A172 (cell line): ENCODE data around the gene VWDE. TPM values are rescaled to one million over a fixed set of nuclear protein-coding genes. Genes with fewer than 3 reads are reported as not detected.

Experiments
- DNase-seq: peaks from one replicate; pipeline ENCODE4 v3.0.0-alpha.2; 2015; ENCODE audit warnings: low spot score
- total RNA-seq: library from RNA; depleted of rRNA; stranded (reverse); fragments of >200 nt; shearing (Covaris generic); gene quantifications from 2 replicates; pipeline ENCODE4 v1.2.3, GENCODE V29; 2014

The VWDE gene
- total RNA-seq, 1 experiment from 2014 or later, result not detected

DNA sequence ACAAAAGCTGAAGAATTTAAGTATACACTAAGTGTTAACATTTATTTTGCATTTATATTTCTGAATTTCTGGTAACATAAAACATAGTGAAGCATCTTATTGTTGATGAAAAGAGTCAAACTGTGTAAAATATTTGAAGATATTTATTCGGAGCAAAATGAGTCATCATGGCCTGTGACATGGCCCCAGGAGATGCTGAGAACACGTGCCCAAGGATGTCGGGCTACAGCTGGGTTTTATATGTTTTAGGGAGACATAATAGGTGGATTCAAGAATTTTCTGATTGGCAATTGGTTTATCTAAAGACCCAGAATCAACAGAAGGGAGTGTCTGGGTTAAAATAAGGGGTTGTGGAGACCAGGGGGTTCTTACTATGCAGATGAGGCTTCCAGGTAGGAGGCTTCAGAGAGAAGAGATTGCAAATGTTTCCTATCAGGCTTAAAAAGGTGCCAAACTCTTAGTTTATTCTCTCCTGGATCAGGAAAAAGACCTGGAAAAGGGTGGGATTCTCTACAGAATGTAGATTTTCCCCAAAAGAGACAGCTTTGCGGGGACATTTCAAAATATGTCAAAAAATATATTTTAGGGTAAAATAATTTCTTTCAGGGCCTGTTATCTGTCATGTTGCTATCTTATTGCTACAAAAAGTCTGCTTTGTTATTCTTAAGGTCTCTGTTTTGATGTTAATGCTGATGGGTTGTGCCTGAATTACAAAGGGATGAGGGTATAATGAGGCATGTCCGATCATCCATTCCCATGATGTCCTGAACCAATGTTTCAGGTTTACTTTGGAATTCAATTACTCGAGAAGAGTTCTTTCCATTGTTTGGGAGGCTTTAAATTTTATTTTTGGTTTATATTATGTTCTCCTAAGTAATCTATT, 74.5 kb downstream of the VWDE start:
- DNase-seq, result no peak

DNA sequence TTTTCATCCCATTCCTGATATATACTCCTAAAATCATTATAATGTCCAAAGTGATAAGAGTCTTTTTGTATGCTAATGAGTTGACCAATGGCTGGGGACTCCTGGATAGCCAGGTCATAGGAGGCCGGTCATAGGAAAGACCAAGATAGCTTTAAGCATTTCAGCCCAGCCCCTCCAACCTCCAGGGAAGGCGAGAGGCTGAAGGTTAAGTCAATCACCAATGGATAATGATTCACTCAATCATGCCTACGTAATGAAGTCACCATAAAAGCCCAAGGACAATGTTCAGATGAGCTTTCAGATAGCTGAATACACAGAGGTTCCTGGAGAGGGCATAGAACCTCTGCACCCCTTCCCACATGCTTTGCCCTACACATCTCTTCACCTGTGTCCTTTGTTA, 75.7 kb downstream of the VWDE start:
- DNase-seq, result no peak

- no peak for DNase-seq
Measured at GRCh38 chr7:12325646-12326045, 78.0 kb downstream of the VWDE start.

DNA sequence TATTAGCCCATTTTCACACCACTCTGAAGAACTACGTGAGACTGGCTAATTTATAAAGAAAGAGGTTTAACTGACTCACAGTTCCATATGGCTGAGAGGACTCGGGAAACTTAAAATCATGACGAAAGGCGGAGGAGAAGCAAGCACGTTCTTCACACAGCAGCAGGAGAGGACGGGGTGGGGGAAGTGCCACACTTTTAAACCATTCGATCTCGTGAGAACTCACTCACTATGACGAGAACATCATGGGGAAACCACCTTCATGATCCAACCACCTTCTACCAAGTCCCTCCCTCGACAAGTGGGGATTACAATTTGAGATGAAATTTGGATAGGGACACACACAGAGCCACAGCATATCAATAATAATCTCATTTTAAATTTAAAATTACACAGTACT, 80.2 kb downstream of the VWDE start:
- DNase-seq, result peak; percentile 22

GRCh38 chr7:12322903-12323300, 80.8 kb downstream of the VWDE start:
- peak; percentile 11 for DNase-seq

DNA sequence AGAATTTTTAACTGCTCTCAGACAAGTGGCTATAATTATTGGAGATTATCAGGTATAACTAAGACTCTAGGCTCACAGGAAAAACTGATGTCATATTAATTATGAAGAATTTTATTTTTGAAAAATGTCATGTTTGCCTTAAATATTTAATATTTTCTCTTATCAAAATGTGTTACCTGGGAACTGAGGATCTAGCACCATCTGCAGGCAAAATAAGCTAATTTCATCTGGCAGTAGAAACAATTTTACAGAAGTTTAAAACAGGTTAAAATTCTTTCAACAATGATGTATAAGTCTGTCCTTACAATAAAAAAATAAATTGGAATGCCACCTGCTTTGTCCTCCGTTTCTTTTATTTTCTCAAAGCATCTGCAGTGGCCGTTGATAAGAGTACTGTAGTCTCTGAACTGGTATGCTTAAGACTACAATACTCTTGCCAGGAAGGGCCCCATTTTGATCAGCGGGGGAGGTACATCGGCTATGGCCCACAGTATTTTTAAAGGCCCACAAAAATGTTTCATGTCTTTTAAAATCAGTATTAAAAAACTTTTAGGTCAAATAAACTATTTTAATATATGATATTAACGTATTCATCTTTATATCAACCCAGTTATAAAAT, 81.3 kb downstream of the VWDE start:
- peak; percentile 26 for DNase-seq

GRCh38 chr7:12320987-12321647, 82.5 kb downstream of the VWDE start:
- no peak for DNase-seq

- no peak for DNase-seq
Measured at GRCh38 chr7:12320241-12320986, 83.3 kb downstream of the VWDE start.

- no peak for DNase-seq
Measured at GRCh38 chr7:12317675-12318074, 86.0 kb downstream of the VWDE start.

- DNase-seq, result no peak
Measured at GRCh38 chr7:12316925-12317324, 86.7 kb downstream of the VWDE start.

DNA sequence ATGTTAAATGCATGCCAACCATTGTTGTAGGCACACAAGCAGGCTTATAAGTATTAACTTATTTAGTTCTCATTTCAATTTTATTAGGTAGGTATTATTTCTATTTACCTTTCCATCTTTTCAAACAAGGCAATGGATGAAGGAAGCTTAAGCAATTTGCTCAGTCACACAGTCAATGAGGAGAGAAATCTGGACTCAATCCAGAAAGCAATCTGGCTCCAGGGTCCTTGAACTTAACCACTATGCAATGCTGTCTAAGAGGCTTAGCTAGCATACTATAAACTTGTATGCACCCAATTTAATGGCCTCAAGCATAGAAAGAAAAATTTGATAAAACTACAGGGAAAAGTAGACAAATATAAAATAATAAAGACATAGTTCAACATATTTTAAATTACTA, 88.6 kb downstream of the VWDE start:
- DNase-seq, result no peak

DNA sequence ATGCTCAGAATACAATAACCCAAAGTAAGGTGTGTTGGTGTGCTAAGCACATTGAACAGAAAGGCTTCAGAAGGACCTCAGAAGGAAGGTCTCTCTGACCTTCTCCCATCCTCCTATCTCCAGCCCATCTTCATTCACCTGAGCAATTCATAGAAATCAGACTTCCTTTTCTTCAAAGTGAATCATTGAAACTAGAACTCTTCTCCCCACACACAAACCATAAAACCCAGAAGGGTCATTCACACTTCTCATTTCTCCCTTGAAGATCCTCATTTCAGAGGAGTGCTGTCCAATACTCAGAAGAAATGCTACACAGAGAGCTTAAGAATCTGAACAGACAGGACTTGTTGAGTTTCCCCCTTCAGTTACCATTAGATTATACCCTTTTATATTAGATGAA, 89.5 kb downstream of the VWDE start:
- no peak for DNase-seq

- DNase-seq, result no peak
Measured at GRCh38 chr7:12305502-12305901, 98.2 kb downstream of the VWDE start.

DNA sequence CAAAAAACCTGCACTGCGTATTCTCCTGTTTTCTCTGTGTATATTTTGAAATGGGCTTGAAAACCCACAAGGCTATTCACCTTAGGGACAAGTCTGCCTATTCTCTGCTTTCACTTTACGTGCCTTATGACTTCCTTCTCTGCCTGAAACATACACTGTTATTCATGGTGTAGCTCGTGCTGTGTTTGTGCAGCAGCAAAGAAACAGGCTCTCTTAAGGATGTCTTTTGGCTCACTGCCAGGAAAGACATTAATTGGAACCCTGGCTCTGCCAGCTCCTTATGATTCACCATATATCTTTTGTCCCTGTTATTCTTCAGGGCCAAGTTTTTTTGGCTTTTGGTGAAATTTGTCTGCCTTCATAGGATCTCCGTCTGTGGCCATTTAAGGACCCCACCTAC, 100.2 kb downstream of the VWDE start:
- DNase-seq, result peak; percentile 15

GRCh38 chr7:12303062-12303461, 100.6 kb downstream of the VWDE start:
- DNase-seq, result no peak

DNA sequence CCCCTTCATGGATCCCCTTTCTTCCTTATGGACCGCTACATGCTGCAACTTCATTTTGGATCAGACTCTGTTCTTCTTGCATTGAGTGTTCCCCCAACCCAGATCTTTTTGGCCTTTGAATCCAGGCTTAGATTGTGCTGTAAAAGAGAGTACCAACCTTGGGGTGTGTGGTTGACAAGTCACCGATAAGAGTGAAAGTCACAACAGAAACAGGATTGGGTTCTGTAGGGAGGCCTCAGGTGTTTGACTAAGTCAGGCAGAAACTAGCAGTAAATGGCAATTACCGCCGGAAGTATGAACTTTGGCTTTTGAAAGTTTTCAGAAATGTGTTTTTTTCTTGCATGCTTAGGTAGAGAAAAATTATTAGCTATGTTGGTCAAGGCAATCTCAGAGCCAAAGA, 103.2 kb downstream of the VWDE start:
- no peak for DNase-seq

DNA sequence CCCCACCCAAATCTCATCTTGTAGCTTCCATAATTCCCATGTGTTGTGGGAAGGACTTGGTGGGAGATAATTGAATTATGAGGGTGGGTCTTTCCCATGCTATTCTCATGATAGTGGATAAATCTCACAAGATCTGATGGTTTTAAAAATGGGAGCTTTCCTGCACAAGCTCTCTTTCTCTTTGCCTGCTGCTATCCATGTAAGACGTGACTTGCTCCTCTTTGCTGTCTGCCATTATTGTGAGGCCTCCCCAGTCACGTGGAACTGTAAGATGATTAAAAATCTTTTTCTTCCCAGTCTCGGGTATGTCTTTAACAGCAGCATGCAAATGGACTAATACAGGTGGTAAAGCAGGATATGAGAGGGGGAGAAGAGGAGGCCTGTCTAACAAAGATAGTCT, 104.3 kb downstream of the VWDE start:
- no peak for DNase-seq

DNA sequence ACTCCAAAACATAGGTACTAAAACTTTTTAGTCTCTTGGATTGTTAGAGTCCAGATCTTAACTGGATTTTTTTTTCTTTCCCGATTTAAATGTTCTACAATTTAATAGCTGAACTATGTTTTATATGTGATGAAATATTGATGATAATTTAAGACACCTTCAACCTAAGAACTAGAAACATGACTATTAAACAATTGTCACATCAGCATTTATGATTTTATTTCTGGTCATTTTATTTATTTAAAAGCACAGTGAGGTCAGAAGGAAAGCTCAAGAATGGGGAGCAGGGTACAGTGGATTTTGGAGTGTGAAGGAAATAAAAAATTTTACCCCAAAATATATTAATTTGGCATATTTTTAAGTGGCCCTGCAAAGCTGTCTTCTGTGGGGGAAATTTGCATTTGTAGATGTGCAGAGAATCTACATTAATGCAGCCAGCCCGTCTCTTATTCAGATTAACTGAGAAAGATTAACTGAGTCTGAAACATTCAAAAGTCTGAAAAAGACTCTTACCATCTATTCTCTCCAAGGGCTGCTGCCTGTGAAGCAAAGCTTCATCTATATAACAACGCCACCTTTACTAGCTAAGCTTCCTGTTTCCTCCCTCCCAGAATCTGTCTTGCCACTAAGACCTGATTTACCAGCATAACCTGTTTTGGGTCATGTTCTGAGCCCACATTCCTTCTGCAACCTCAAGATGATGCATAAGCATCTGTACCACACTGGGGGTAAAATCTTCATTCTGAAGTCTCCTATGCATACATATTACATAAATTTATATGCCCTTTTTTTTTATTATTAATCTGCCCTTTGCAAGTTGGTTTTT, 106.2 kb downstream of the VWDE start:
- DNase-seq, result no peak

DNA sequence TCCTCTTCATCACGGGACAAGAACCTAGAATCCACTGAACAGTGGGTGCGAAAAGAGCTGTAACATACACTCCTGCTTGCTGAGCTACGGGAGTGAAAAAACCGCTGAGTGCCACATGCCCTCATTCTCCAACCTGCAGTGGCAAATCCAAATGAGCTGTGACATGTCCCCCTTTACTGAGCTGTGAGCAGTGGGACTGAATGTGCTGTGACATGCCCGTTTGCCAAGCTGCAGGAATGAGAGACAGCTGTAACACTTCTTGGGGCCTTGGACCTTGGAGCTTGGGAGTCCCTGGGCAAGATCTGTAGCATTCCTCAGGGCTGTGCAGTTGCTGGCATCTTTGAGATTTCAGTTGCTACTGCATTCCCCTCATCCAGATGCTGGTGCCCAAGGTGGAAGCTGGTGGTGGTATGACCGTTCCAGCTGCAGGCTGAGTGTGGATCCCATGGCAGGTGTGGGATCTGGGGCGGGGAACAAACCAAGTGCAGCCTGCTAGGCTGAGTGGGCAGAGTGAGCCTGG, 107.6 kb downstream of the VWDE start:
- DNase-seq, result no peak

DNA sequence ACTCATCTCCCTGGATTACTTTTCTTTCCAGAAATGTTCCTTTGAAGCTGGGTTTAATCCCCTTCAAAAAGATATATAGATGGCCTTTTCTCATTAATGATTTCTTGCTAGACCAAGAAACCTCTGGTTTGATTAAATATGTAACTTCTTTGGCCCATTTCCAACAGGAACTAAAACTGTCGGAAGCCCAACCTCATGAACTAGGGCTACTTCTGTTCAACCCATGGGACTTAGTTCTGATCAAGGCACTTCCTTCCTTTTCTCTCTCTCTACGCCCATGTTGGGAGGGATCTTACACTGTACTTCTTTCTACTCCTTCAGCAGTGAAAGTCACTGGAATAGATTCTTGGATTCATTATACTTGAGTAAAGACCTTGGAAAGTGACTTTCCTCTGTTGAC, 109.0 kb downstream of the VWDE start:
- DNase-seq, result no peak

DNA sequence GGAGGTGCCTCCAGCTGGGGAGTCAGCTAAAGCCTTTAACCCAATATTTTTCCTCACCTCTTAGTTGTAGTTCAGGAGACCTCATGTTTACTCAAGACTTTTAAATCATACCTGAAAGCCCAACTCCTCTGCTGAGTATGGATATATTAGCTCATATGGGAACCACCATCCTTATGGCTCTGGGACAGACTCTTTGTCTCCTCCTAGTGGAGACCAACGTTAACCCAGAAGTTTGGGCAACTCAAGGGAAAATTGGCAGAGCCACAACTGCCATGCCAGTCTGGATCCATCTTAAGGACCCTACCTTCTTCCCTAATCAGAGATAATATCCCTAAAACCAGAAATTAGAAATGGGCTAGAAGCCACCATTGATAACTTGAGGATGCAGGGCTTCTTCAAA, 111.8 kb downstream of the VWDE start:
- DNase-seq, result no peak
